Kidney (tissue), 14 donors: ENCODE measurements around the gene CCDC102A. TPM values are rescaled to one million over a fixed set of nuclear protein-coding genes. Genes with fewer than 3 reads are reported as not detected.

Experiments used
- DNase-seq, 5 donors: peaks; one replicate each; pipeline ENCODE4 v3.0.0-alpha.2; 2013 to 2020
- FAIRE-seq: peaks from 2 replicates; lab custom pipeline; 2012; peaks lifted over from hg19 to GRCh38; lab: Jason Lieb, UNC
- H3K27ac ChIP-seq, 2 donors: one replicate each; pipeline ENCODE4 v1.7.0; 2013; ENCODE audit warnings: low read depth in 2 of 2, low read length in 2 of 2, inconsistent platforms in 1 of 2
- H3K27me3 ChIP-seq: one replicate; pipeline ENCODE4 v1.7.1; 2013; ENCODE audit warnings: low read length, inconsistent platforms; ENCODE audit not compliant: control insufficient read depth, insufficient read depth
- H3K36me3 ChIP-seq, 3 donors: one replicate each; pipeline versions ENCODE4 v1.7.0 to v1.7.1; 2013; ENCODE audit warnings: low read length in 3 of 3, control low read depth in 1 of 3, inconsistent platforms in 1 of 3; ENCODE audit not compliant: insufficient read depth in 3 of 3, control insufficient read depth in 2 of 3
- H3K4me1 ChIP-seq, 3 donors: one replicate each; pipeline versions ENCODE4 v1.7.0 to v1.7.1; 2013; ENCODE audit warnings: low read length in 3 of 3, inconsistent platforms in 1 of 3, low read depth in 1 of 3; ENCODE audit not compliant: control insufficient read depth in 2 of 3, insufficient read depth in 2 of 3
- H3K4me3 ChIP-seq, 3 donors: one replicate each; pipeline versions ENCODE4 v1.7.0 to v1.8.1; 2013; ENCODE audit warnings: low read length in 3 of 3, control low read depth in 1 of 3, inconsistent platforms in 1 of 3
- H3K9ac ChIP-seq, 3 donors: one replicate each; pipeline versions ENCODE4 v1.7.0 to v1.7.1; 2013; ENCODE audit warnings: low read length in 3 of 3, control low read depth in 1 of 3, inconsistent platforms in 1 of 3
- H3K9me3 ChIP-seq, 3 donors: one replicate each; pipeline versions ENCODE4 v1.7.0 to v1.7.1; 2013; ENCODE audit warnings: low read length in 3 of 3, control low read depth in 1 of 3, inconsistent platforms in 1 of 3; ENCODE audit not compliant: control insufficient read depth in 2 of 3, insufficient read depth in 1 of 3
- CTCF ChIP-seq: IDR thresholded peaks from 3 replicates; pipeline ENCODE4 v1.5.1; 2012; ENCODE audit warnings: mild to moderate bottlenecking, moderate library complexity, borderline replicate concordance; ENCODE audit not compliant: insufficient read depth; ENCODE audit errors: extremely low read depth
- intact Hi-C: fragments of 100-400 bp; cut with DNase I; formaldehyde crosslinking; loops from one replicate; pipeline ENCODE4 v1.11.1; 2022
- polyA plus RNA-seq: library from polyadenylated mRNA; stranded (reverse); fragments of 350-450 nt; fragmentation: Illumina TruSeq; extraction: RNeasy Lipid Tissue Mini Kit (QIAGEN cat#74804); gene quantifications from one replicate; pipeline ENCODE4 v1.2.3, GENCODE V29; 2014; ENCODE audit warnings: low read depth, low replicate concordance; ENCODE audit not compliant: insufficient read depth
- total RNA-seq: library from RNA; stranded (reverse); fragmentation: NEBNext Ultra II Directional; extraction: Animal tissue kit (Norgen Biotek cat#: 25700); gene quantifications from one replicate; pipeline ENCODE4 v1.2.1, GENCODE V29; 2021
- donor health status: control.
- donor health status: control.
- donor health status: control.
- donor health status: control.
- donor health status: control.
- donor health status: DM: yes; HTN: yes; CAD: no.
- donor health status: Normal renal cell carcinoma (clear cell type).

CCDC102A gene
- total and polyA plus RNA-seq, 2 donors from 2014 or later = 5.7 to 11.9 TPM

- no peaks in the 10 kb centered on the region for H3K36me3 ChIP-seq
These were observed 31.9 kb upstream of the CCDC102A start for GRCh38 chr16:57568173-57568678.

GRCh38 chr16:57567691-57568090, 31.3 kb upstream of the CCDC102A start:
- no peak overlapping the region for H3K27ac ChIP-seq
- no peak overlapping the region for H3K4me3 ChIP-seq
- intact Hi-C loops = no loop called here
- DNase-seq (no peak), FAIRE-seq (no peak)
- no peak for TF ChIP-seq CTCF
- no peaks in the 10 kb centered on the region for H3K27me3 ChIP-seq
- no peak overlapping the region for H3K9ac ChIP-seq
- no peaks in the 10 kb centered on the region for H3K36me3 ChIP-seq
- H3K9me3 ChIP-seq = peaks cover 0 to 4% (median 0%) of the 10 kb centered on the region in 3 donors
- H3K4me1 ChIP-seq = no peaks in the 10 kb centered on the region

More at GRCh38 chr16:57568173-57568678, 31.9 kb upstream of the CCDC102A start:
- no peaks in the 10 kb centered on the region for H3K27me3 ChIP-seq
- FAIRE-seq = no peak
- no peak overlapping the region for H3K27ac ChIP-seq
- no peak overlapping the region for H3K4me3 ChIP-seq
- H3K9ac ChIP-seq = no peak overlapping the region
- DNase-seq = no peak
- peaks cover 0 to 4% (median 0%) of the 10 kb centered on the region in 3 donors for H3K9me3 ChIP-seq
- intact Hi-C loops = no loop called here
- no peaks in the 10 kb centered on the region for H3K4me1 ChIP-seq
- no peak for TF ChIP-seq CTCF

- DNase-seq (no peak), FAIRE-seq (no peak)
- no peaks in the 10 kb centered on the region for H3K27me3 ChIP-seq
- no peak overlapping the region for H3K9ac ChIP-seq
- intact Hi-C loops = no loop called here
- no peaks in the 10 kb centered on the region for H3K36me3 ChIP-seq
- peaks cover 0 to 5% (median 4%) of the 10 kb centered on the region in 3 donors for H3K9me3 ChIP-seq
- H3K4me3 ChIP-seq = no peak overlapping the region
- no peak for TF ChIP-seq CTCF
- H3K4me1 ChIP-seq = no peaks in the 10 kb centered on the region
- no peak overlapping the region for H3K27ac ChIP-seq
These were observed 30.1 kb upstream of the CCDC102A start for GRCh38 chr16:57566436-57566835.

GRCh38 chr16:57565461-57565860, 29.1 kb upstream of the CCDC102A start:
- intact Hi-C loops = no loop called here
- no peak for DNase-seq
- no peaks in the 10 kb centered on the region for H3K27me3 ChIP-seq
- FAIRE-seq = no peak
- peaks cover 0 to 10% (median 4%) of the 10 kb centered on the region in 3 donors for H3K9me3 ChIP-seq
- H3K9ac ChIP-seq = no peak overlapping the region
- no peak overlapping the region for H3K4me3 ChIP-seq
- no peaks in the 10 kb centered on the region for H3K4me1 ChIP-seq
- no peaks in the 10 kb centered on the region for H3K36me3 ChIP-seq
- H3K27ac ChIP-seq = no peak overlapping the region
- no peak for TF ChIP-seq CTCF
